ENCODE data around the gene HSPA1L.

HSPA1L gene

GRCh38 chr6:31763619-31763940 is 51.5 kb downstream of the HSPA1L start:
- DNase-seq (ENCODE audit: low read depth): no peak

- no peak for DNase-seq (ENCODE audit: low read depth)
These were observed 52.0 kb downstream of the HSPA1L start for GRCh38 chr6:31762878-31763618.

GRCh38 chr6:31762356-31762755 is 52.7 kb downstream of the HSPA1L start, which contains the start of gene SAPCD1:
Gene SAPCD1, plus strand, starts transcription at chr6:31762656. Its CDS starts 399 bp downstream, at chr6:31763055.
- DNase-seq (ENCODE audit: low read depth): no peak

- DNase-seq (ENCODE audit: low read depth): no peak
These were observed 53.7 kb downstream of the HSPA1L start for GRCh38 chr6:31761343-31761742.

GRCh38 chr6:31760790-31761189 is 54.3 kb downstream of the HSPA1L start:
- no peak for DNase-seq (ENCODE audit: low read depth)

Measured in activated T-cell treated with anti-CD3 and anti-CD28 coated beads for 24 hours (primary cell).